Activated naive CD4-positive, alpha-beta T cell treated with anti-CD3 and anti-CD28 coated beads, Interleukin-2, amount 50 U/mL, for 24 hours (primary cell): ENCODE data around the gene MCF2L.

Source experiments
- H3K27ac Mint-ChIP-seq: one replicate; pipeline ENCODE4 v1.8.0; 2021; ENCODE audit warnings: mild to moderate bottlenecking, mixed read lengths
- H3K27me3 Mint-ChIP-seq: one replicate; pipeline ENCODE4 v1.8.0; 2021; ENCODE audit warnings: mixed read lengths
- H3K36me3 Mint-ChIP-seq: one replicate; pipeline ENCODE4 v1.8.0; 2021; ENCODE audit warnings: mixed read lengths
- H3K4me1 Mint-ChIP-seq: one replicate; pipeline ENCODE4 v1.8.0; 2021; ENCODE audit warnings: mixed read lengths
- H3K4me3 Mint-ChIP-seq: one replicate; pipeline ENCODE4 v1.8.0; 2021; ENCODE audit warnings: mild to moderate bottlenecking, mixed read lengths
- H3K9me3 Mint-ChIP-seq: one replicate; pipeline ENCODE4 v1.8.0; 2021; ENCODE audit warnings: mixed read lengths

Gene MCF2L

DNA sequence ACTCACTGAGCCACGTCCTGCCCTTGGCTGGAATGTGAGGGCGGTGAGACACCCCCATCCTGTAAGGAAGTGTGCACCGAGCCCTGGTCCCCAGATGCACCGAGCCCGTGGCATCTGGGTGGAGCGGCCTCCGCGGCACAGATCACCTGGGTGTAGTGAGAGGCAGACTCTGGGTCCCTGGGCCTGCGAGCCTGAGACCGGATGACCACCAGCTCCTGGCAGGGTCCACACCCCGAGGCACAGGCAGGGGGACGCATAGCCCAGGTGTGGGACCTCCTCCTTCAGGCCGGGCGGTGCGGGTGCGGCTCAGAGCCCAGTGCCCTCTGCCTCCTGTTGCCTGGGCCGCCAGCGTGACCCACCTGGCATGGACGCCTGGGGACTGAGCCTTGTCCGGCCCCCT is 12.4 kb downstream of the MCF2L start:
- Mint-ChIP-seq H3K4me3 (no peak overlapping the region), H3K9me3 (no peaks in the 10 kb centered on the region), H3K27me3 (no peaks in the 10 kb centered on the region), H3K27ac (no peak overlapping the region), H3K4me1 (peaks cover 11% of the 10 kb centered on the region), H3K36me3 (peaks cover 4% of the 10 kb centered on the region)

DNA sequence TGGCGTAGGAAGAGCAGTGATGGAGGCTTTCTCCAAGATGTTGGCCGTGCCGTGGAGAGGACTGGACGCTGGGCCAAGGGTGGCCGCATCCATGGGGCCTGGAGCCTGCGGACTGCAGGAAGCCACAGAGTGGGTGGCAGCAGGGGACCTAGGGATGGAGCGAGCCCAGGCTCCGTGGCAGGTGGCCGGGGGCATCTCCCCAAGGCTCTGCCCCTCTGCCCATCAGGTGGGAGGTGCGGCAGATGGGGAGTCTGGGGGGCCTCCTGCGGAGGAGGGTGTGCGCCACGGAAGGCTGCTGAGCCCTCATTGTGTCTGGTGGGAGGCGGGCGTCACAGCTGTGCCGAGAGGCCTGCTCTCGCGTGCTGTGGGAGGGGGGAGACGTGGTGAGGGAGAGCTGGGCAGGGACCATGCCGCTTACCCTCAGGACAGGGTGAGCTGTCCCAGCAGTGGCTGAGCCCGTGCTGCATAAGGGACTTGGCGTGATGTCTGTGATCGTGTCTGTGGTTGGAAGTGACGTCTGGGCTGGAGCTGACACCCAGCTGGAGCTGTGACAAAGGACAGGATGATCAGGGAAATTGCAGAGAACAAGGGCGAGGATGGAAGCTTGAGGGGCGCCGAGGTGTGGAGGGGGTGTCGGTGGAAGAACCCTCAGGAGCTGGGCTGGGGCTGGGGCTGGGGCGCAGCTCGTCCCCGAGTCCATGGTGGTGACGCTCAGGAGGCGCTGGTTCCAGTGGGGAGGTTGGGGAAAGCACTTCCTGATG is 13.4 kb downstream of the MCF2L start:
- Mint-ChIP-seq H3K27me3 (no peaks in the 10 kb centered on the region), H3K4me1 (peaks cover 8% of the 10 kb centered on the region), H3K27ac (no peak overlapping the region), H3K9me3 (no peaks in the 10 kb centered on the region), H3K36me3 (peaks cover 2% of the 10 kb centered on the region), H3K4me3 (no peak overlapping the region)

DNA sequence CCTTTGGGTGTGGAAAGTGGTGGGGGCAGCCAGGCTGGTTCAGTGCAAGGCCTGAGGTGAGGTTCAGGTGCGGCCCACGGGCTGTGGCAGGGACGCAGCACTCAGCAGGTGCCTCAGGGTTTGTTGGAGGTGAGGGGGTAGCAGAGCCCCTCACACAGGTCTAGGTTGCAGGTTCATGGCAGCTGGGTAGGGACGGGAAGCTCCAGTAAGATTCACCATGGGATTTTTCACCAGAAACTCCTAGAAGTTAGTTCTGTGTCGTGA is 14.0 kb downstream of the MCF2L start:
- no peaks in the 10 kb centered on the region for H3K36me3 Mint-ChIP-seq
- no peaks in the 10 kb centered on the region for H3K27me3 Mint-ChIP-seq
- no peaks in the 10 kb centered on the region for H3K9me3 Mint-ChIP-seq
- H3K4me3 Mint-ChIP-seq, result no peak overlapping the region
- peaks cover 8% of the 10 kb centered on the region for H3K4me1 Mint-ChIP-seq
- H3K27ac Mint-ChIP-seq, result no peak overlapping the region

DNA sequence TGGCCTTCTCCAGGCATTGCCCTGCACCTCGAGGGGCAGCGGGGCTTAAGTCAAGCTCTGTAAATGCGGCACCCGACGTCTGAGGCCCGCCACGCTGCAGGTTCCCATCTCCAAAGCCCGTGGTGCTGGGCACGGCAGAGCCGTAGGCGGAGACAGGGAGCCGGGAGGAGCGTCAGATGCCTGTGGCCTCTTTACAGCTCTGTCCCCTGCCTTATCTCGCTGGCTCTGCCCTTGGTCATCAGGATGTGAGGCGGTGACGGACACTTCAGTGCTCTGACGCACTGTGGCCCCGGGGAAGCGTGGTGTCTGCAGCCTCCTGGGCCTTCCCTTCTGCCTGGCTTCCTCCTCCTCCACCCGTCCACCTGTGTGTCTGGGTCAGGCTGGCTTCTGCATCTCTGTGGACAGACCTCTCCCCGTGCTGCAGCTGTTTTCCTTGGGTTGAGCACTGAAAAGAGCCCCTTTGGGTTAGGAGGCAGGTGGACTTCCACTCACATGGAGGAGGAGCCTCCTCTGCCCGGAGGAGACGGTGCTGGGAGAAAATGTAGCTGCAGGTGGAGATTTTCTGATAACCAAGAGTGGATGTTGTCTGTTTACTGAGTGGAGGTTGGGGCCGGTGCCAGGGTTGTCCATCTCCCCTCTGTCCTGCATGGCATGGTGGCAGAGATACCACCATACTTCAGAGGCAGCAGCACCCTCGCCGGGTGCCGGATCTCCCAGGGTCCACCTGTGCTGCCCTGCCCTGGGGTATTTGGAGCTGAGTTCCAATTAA is 14.6 kb downstream of the MCF2L start:
- H3K4me3 Mint-ChIP-seq, result no peak overlapping the region
- H3K27ac Mint-ChIP-seq, result no peak overlapping the region
- peaks cover 8% of the 10 kb centered on the region for H3K4me1 Mint-ChIP-seq
- no peaks in the 10 kb centered on the region for H3K27me3 Mint-ChIP-seq
- no peaks in the 10 kb centered on the region for H3K9me3 Mint-ChIP-seq
- no peaks in the 10 kb centered on the region for H3K36me3 Mint-ChIP-seq

DNA sequence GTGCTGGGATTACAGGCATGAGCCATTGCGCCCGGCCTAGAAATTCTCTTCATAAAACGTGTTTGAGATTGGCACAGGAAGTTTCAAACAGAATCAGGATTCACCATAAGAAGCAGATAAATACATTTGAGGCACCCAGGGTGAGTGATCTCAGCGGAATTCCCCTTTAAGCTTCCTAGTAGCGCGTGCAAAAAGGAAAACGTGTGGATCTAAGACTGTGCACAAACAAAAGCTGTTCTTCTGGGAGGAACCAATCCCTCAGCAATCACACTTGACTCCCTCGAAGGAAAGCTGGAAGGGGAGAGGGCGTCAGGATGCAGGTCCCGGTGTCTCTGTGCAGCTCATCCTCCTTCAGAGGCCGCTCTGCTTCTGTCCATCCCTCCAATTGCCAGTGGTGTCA is 15.5 kb downstream of the MCF2L start:
- no peak overlapping the region for H3K27ac Mint-ChIP-seq
- no peak overlapping the region for H3K4me3 Mint-ChIP-seq
- H3K9me3 Mint-ChIP-seq, result no peaks in the 10 kb centered on the region
- H3K4me1 Mint-ChIP-seq, result peaks cover 8% of the 10 kb centered on the region
- no peaks in the 10 kb centered on the region for H3K27me3 Mint-ChIP-seq
- no peaks in the 10 kb centered on the region for H3K36me3 Mint-ChIP-seq

DNA sequence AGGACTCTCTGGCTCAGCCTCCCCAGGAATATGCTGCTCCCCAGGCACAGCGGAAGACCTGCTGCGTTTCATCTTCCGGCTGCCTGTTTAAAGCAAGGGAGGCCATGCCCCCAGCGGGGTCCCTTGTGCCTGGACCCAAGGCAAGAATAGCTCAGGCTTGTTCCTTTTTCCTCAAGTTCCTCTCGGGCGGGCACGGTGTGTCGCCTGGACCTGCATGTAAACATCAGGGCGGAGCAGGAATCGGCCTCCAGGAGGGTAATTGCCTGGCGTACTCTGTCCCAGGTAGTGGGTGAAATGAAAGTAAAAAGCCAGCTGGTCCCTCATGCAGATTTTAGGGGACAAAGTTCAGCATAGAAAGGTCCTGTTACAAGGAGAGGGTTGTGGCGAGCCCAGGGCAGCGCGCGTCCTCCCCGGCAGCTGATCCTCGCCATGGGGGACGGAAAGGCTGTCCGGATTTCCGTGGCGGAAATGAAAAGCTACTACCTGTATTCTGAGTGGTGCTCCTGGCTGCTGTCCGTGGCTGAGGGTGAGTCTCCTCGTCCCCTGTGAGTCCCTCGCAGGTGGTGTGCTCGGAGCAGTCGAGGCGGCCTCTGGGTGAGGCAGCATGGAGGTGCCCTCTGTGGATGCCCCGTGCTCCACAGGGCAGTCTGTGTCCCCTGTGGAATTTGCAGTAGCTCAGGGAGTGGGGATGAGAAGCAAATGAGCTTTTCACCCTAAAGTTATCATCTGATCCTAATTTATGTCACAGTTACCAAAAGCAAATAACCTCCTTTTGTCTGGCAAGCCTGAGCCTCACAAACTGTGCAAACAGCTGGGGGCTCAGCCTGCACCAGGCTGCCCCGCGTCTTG is 16.2 kb downstream of the MCF2L start:
- peaks cover 8% of the 10 kb centered on the region for H3K4me1 Mint-ChIP-seq
- H3K4me3 Mint-ChIP-seq, result no peak overlapping the region

DNA sequence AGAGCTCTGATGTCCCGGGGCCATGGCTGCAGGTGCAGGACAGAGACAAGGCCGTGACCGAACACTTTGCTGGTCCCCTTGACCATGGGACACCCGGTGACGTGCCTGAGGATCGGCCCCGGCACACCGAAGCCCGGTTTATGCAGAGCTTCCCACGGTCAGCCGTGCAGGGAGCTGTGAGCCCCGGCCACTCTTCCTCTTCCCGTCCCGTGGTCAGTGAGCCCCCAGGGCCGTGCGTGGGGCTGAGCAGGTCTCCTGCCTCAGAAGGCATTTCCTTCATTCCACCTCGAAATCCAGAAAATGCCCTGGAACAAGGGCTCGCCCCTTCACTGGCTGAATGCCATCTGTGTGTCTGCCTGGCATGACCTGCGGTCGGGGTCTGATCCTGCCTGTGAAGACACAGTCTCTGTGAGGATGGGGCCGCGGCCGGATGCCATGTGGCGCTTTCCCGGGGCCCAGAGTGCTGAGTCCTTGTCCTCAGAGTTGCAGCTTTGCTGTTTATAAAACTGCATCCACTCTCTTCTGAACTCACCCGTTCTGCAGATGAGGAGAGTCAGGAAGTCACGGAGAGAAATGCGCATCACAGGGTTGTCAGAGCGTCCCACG is 16.9 kb downstream of the MCF2L start:
- Mint-ChIP-seq H3K4me1 (peaks cover 8% of the 10 kb centered on the region), H3K4me3 (no peak overlapping the region), H3K27ac (no peak overlapping the region), H3K36me3 (no peaks in the 10 kb centered on the region), H3K27me3 (no peaks in the 10 kb centered on the region), H3K9me3 (no peaks in the 10 kb centered on the region)

More for the DNA sequence above, 16.2 kb downstream of the MCF2L start:
- Mint-ChIP-seq H3K9me3 (no peaks in the 10 kb centered on the region), H3K27ac (no peak overlapping the region), H3K27me3 (no peaks in the 10 kb centered on the region), H3K36me3 (no peaks in the 10 kb centered on the region)

DNA sequence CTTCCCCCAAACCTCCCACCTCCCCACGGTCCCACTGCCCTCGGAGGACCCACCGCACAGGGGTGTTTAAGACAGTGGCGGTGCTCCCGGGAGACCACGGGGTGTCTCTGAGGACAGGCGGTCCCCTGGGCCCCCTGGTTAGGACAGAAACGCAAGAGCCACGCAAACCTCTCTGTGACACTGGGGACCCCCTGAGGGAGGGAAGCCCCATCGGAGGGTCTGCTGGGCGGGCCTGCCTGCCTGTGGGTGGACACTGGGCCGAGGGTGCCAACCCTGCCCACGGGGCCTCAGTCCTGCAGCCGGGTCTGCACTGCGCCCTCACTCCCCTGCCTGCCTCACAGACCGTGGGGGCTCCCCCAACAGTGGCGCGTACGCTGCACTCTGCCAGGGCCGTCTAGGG is 17.5 kb downstream of the MCF2L start:
- no peak overlapping the region for H3K4me3 Mint-ChIP-seq
- H3K27me3 Mint-ChIP-seq, result no peaks in the 10 kb centered on the region
- H3K27ac Mint-ChIP-seq, result no peak overlapping the region
- H3K9me3 Mint-ChIP-seq, result no peaks in the 10 kb centered on the region
- H3K4me1 Mint-ChIP-seq, result peaks cover 8% of the 10 kb centered on the region
- H3K36me3 Mint-ChIP-seq, result no peaks in the 10 kb centered on the region

DNA sequence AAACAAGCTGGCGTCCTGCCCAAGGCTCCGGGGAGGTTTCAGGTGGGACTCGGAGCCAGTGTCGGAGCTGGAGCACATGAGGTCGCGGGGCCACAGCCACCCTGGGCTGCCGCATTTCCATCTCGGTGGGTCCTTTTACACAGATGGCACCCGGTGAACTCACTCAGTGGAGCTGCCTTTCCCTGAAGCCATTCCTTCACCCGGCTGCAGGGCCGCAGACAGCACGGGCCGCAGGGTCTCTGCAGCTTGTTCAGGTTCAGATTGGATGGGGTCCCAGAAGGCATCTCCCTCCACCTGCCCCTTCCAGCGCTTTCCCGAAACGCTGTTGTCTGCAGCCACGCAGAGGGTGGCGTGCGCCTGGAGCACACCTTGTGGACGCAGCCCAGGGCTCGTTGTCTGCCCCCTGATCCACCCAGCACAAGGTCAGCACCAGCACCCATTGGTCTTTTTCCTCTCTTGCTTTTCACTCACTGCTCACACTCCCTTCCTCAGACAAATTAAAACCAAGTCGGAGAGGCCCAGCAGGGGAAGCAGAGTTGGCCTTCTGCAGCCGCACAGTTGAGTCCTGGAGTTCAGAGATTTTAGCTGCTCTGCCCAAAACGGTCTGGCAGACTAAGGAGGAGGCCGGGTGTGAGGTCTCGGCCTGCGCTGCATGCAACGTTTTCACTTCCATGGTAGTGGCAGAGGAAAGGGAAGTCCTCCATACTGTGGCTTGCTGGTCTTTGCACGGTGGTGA is 18.1 kb downstream of the MCF2L start:
- Mint-ChIP-seq H3K4me3 (no peak overlapping the region), H3K9me3 (no peaks in the 10 kb centered on the region), H3K27me3 (no peaks in the 10 kb centered on the region), H3K4me1 (peaks cover 8% of the 10 kb centered on the region), H3K27ac (no peak overlapping the region), H3K36me3 (no peaks in the 10 kb centered on the region)

DNA sequence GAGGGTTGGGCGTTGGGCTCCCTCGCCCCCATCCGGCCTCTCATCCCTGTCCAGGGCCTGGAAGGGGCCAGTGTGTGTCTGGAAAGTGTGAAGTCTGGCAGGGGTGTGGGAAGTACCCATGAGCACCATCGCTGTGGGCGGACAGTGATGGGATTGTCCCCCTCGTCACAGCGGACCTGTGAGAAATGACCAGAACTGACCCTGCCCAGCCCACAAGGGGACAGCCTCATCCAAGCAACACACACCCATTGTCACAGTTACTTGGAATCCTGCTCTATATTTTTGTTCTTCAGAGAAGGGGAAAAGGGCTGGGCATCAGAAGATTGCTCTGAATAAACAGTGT is 18.6 kb downstream of the MCF2L start:
- Mint-ChIP-seq H3K27me3 (no peaks in the 10 kb centered on the region), H3K9me3 (no peaks in the 10 kb centered on the region), H3K4me1 (peaks cover 8% of the 10 kb centered on the region), H3K4me3 (no peak overlapping the region), H3K27ac (no peak overlapping the region), H3K36me3 (no peaks in the 10 kb centered on the region)

DNA sequence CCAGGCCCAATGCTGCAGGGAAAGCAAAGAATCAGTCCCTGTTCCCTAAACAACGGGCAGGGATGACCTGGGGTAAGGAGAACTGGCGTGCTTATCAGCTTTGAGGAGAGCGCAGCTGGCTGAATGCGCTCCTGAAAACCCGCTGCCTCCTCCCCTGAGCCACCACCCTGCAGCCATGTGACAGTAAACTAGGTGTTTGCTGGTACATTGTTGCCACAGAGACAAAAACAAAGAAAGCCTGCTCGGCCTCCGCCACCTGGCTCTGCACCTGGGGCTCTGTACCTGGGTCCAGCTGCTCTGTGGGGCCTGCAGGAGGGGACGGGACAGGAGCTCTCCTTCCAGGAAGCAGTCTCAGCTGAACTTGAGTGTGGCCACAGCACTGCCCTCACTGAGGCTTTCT is 21.8 kb downstream of the MCF2L start:
- no peaks in the 10 kb centered on the region for H3K9me3 Mint-ChIP-seq
- no peak overlapping the region for H3K27ac Mint-ChIP-seq
- no peak overlapping the region for H3K4me3 Mint-ChIP-seq

DNA sequence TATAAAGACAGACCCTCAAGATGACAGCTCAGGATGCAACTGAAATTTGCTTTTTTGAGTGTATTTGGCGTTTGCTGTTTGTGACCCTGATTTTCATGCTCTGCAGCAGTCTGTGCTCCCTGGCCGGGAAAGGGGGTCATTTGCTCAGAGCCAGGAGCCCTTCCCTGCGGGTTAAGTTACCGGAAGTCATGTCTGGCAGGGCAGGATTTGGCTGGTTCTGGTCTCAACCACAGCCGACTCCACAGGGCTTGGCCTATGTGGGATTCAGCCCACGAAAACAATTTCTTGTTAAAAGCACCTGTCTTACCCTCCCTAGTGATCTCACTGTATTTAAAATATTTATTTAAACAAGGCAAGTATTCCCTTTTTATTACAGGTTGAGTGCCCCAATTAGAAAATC is 22.6 kb downstream of the MCF2L start:
- H3K9me3 Mint-ChIP-seq, result no peaks in the 10 kb centered on the region
- no peaks in the 10 kb centered on the region for H3K36me3 Mint-ChIP-seq
- no peaks in the 10 kb centered on the region for H3K27me3 Mint-ChIP-seq
- H3K4me3 Mint-ChIP-seq, result no peak overlapping the region
- H3K27ac Mint-ChIP-seq, result no peak overlapping the region
- H3K4me1 Mint-ChIP-seq, result no peaks in the 10 kb centered on the region

More for the DNA sequence above, 21.8 kb downstream of the MCF2L start:
- Mint-ChIP-seq H3K36me3 (no peaks in the 10 kb centered on the region), H3K4me1 (no peaks in the 10 kb centered on the region), H3K27me3 (no peaks in the 10 kb centered on the region)

DNA sequence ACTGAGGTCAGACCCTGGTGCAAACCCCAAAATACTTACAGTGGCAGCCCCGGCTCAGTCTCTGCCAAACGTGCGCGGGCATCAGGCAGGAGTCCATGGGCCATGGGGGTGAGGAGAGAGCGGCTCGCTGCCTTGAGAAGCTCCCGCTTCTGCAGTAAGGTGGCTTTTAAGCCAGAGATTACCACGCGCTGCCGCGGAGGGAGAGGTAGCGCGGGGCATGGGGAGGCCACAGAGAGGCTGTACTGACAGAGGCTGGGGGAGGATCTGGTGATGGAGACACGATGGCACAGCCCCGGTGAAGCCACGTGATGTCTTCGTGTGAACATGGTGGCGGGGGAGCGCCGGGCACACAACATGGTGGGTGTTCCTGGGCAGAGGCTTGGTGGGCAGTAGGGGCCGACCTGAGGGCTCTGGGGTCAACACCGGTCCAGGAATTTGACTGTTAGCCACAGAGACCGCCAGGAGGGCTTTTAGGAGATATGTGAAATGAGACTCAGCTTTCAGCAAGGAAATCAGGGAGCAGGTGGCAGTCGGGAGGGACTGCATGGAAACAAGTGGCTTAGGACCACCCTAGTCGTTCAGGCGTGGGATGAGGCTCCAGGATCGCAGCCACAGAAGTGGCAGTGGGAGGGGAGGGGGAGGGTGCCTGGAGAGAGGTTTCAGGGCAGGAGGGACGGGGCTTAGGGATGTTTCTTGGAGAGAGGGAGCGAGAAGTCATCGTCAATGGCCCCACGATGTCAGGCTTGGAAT is 24.1 kb downstream of the MCF2L start:
- H3K9me3 Mint-ChIP-seq, result no peaks in the 10 kb centered on the region
- no peak overlapping the region for H3K4me3 Mint-ChIP-seq
- no peaks in the 10 kb centered on the region for H3K36me3 Mint-ChIP-seq
- H3K27me3 Mint-ChIP-seq, result no peaks in the 10 kb centered on the region
- H3K27ac Mint-ChIP-seq, result no peak overlapping the region
- H3K4me1 Mint-ChIP-seq, result no peaks in the 10 kb centered on the region

DNA sequence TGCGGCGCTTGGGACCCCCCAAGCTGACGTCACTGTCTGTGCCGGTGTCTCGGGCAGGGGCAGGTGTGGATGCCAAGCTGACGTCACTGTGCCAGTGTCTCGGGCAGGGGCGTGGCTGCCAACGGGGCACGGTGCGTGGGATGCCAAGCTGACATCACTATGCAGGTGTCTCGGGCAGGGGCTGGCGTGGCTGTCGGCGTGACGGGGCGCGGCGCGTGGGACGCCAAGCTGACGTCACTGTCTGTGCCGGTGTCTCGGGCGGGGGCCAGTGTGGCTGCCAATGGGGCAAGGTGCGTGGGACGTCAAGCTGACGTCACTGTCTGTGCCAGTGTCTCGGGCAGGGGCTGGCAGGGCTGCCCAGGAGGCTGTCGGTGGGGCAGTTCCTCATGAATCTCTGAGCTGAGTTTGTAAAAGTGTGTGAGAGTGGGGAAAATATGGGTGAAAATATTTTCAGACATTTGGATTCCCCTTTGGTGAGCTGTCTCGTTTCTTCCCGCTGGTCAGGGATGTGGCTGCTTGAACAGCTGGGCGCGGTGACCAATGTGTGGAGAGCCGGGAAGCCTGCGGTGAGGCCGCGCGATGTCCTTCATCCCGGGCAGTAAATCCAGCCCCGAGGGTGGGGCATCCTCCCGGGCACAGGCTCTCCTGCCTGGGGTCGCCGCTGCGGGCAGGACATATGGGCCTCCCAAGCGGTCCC is 25.2 kb downstream of the MCF2L start:
- H3K4me3 Mint-ChIP-seq, result no peak overlapping the region
- H3K36me3 Mint-ChIP-seq, result no peaks in the 10 kb centered on the region
- H3K27ac Mint-ChIP-seq, result no peak overlapping the region
- no peaks in the 10 kb centered on the region for H3K27me3 Mint-ChIP-seq
- H3K4me1 Mint-ChIP-seq, result no peaks in the 10 kb centered on the region
- H3K9me3 Mint-ChIP-seq, result no peaks in the 10 kb centered on the region
